Liver (tissue), 3 donors: ENCODE data around the gene SESN1.

Experiments
- CTCF ChIP-seq: fragments of 150-350 bp; IDR thresholded peaks from 2 replicates; pipeline ENCODE4 v1.5.1; 2017; ENCODE audit warnings: improper control_type of control experiment, low read depth, low read length; ENCODE audit not compliant: missing input control
- EGR1 ChIP-seq, 2 donors: IDR thresholded peaks; 2 replicates each; pipeline ENCODE4 v1.6.1; 2016 to 2018; ENCODE audit warnings: antibody characterized with exemption in 2 of 2, low read depth in 2 of 2
- GABPA ChIP-seq, 2 donors: IDR thresholded peaks in 1 of 2; conservative IDR thresholded peaks in 1 of 2; 2 replicates each; pipeline ENCODE4 v1.6.1; 2016; ENCODE audit warnings: antibody characterized with exemption in 2 of 2, mild to moderate bottlenecking in 1 of 2, moderate library complexity in 1 of 2
- HNF4A ChIP-seq, 2 donors: conservative IDR thresholded peaks; 2 replicates each; pipeline ENCODE4 v1.6.1; 2016; ENCODE audit warnings: antibody characterized with exemption in 2 of 2, mild to moderate bottlenecking in 2 of 2
- JUND ChIP-seq, 2 donors: IDR thresholded peaks; 2 replicates each; pipeline ENCODE4 v1.6.1; 2016; ENCODE audit warnings: antibody characterized with exemption in 2 of 2
- MAX ChIP-seq: IDR thresholded peaks from 2 replicates; pipeline ENCODE4 v1.6.1; 2016; ENCODE audit warnings: antibody characterized with exemption
- RAD21 ChIP-seq, 2 donors: IDR thresholded peaks; 2 replicates each; pipeline ENCODE4 v1.6.1; 2016; ENCODE audit warnings: antibody characterized with exemption in 2 of 2, mild to moderate bottlenecking in 2 of 2
- SP1 ChIP-seq: IDR thresholded peaks from 2 replicates; pipeline ENCODE4 v1.6.1; 2018; ENCODE audit warnings: antibody characterized with exemption, mild to moderate bottlenecking
- TAF1 ChIP-seq: conservative IDR thresholded peaks from 2 replicates; pipeline ENCODE4 v1.6.1; 2016; ENCODE audit warnings: antibody characterized with exemption, mild to moderate bottlenecking
- YY1 ChIP-seq: IDR thresholded peaks from 2 replicates; pipeline ENCODE4 v1.6.1; 2016; ENCODE audit warnings: antibody characterized with exemption, mild to moderate bottlenecking
- ZBTB33 ChIP-seq: IDR thresholded peaks from 2 replicates; pipeline ENCODE4 v1.6.1; 2016; ENCODE audit warnings: antibody characterized with exemption
- TF ChIP-seq, protein P1 (sequence below): IDR thresholded peaks from 2 replicates; pipeline ENCODE4 v1.6.1; 2016; ENCODE audit warnings: antibody characterized with exemption, mild to moderate bottlenecking
- donor health status: healthy.
- donor health status: healthy.

DNA sequence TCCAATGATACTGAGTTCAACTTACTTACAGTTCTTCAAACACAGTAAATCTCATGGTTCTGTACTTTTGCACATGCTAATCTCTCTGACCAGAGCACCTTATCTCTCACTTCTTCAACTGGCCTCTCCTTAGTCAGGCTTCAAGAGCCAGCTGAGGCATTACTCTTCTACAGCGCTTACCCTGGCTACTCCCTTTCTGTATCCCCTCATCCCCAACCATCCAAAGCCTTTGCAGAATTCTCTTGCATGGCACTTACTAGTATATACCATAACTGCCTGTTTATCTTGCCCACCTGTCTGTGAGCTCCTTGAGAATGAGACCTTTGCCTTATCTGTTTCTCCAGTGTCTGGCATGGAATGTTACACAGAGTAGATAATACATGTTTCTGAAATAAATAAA lies 49.2 kb downstream of the SESN1 start:
- TF ChIP-seq CTCF (no peak), RAD21 (IDR thresholded peaks at IDR 0.05) (no peak), JUND (IDR thresholded peaks at IDR 0.05) (no peak), YY1 (no peak), ZBTB33 (no peak), TAF1 (no peak), GABPA (IDR thresholded peaks at IDR 0.05 in 1 of 2, conservative IDR thresholded peaks at IDR 0.05 in 1 of 2) (no peak), MAX (no peak), EGR1 (IDR thresholded peaks at IDR 0.05; ENCODE audit: low read depth in 2 of 2) (no peak), SP1 (no peak), HNF4A (conservative IDR thresholded peaks at IDR 0.05) (no peak)
- TF ChIP-seq, protein P1, sequence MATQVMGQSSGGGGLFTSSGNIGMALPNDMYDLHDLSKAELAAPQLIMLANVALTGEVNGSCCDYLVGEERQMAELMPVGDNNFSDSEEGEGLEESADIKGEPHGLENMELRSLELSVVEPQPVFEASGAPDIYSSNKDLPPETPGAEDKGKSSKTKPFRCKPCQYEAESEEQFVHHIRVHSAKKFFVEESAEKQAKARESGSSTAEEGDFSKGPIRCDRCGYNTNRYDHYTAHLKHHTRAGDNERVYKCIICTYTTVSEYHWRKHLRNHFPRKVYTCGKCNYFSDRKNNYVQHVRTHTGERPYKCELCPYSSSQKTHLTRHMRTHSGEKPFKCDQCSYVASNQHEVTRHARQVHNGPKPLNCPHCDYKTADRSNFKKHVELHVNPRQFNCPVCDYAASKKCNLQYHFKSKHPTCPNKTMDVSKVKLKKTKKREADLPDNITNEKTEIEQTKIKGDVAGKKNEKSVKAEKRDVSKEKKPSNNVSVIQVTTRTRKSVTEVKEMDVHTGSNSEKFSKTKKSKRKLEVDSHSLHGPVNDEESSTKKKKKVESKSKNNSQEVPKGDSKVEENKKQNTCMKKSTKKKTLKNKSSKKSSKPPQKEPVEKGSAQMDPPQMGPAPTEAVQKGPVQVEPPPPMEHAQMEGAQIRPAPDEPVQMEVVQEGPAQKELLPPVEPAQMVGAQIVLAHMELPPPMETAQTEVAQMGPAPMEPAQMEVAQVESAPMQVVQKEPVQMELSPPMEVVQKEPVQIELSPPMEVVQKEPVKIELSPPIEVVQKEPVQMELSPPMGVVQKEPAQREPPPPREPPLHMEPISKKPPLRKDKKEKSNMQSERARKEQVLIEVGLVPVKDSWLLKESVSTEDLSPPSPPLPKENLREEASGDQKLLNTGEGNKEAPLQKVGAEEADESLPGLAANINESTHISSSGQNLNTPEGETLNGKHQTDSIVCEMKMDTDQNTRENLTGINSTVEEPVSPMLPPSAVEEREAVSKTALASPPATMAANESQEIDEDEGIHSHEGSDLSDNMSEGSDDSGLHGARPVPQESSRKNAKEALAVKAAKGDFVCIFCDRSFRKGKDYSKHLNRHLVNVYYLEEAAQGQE, result no peak
